HepG2 (cell line): ENCODE measurements around the gene DCAF7. TPM values are rescaled to one million over a fixed set of nuclear protein-coding genes. Genes with fewer than 3 reads are reported as not detected.
A peak's percentile ranks its signal among the peaks of the same experiment; 100 is the strongest.

Experiments
- GABPB1 ChIP-seq: IDR thresholded peaks from 2 replicates; pipeline ENCODE4 v1.6.1; 2016; ENCODE audit warnings: mild to moderate bottlenecking, missing genetic modification reagents, moderate library complexity, missing compliant biosample characterization
- SAFB2 ChIP-seq: sonication (generic); formaldehyde crosslinking; IDR thresholded peaks from 2 replicates; pipeline ENCODE4 v1.5.1; 2020; ENCODE audit warnings: missing genetic modification reagents, low read depth, mild to moderate bottlenecking, borderline replicate concordance
- SAP130 ChIP-seq: IDR thresholded peaks from 2 replicates; pipeline ENCODE4 v1.6.1; 2016; ENCODE audit warnings: low read depth
- TFDP1 ChIP-seq: IDR thresholded peaks from 2 replicates; pipeline ENCODE4 v1.6.1; 2016; ENCODE audit warnings: missing compliant biosample characterization, missing genetic modification reagents, borderline replicate concordance
- TRAFD1 ChIP-seq: sonication (generic); formaldehyde crosslinking; IDR thresholded peaks from 2 replicates; pipeline ENCODE4 v1.5.1; 2020; ENCODE audit warnings: missing genetic modification reagents, mild to moderate bottlenecking, borderline replicate concordance
- YEATS4 ChIP-seq: sonication (generic); formaldehyde crosslinking; IDR thresholded peaks from 2 replicates; pipeline ENCODE4 v1.4.0; 2020; ENCODE audit warnings: missing genetic modification reagents, borderline replicate concordance
- ZIK1 ChIP-seq: sonication (generic); formaldehyde crosslinking; IDR thresholded peaks from 2 replicates; pipeline ENCODE4 v1.5.0; 2020; ENCODE audit warnings: mild to moderate bottlenecking, low read depth, missing genetic modification reagents, borderline replicate concordance
- ZNF3 ChIP-seq: IDR thresholded peaks from 2 replicates; pipeline ENCODE4 v1.7.0; 2017; ENCODE audit warnings: inconsistent platforms
- ZNF329 ChIP-seq: sonication (generic); formaldehyde crosslinking; IDR thresholded peaks from 2 replicates; pipeline ENCODE4 v1.9.0; 2021; ENCODE audit warnings: low read depth, mild to moderate bottlenecking, missing genetic modification reagents
- ZNF451 ChIP-seq: sonication (generic); formaldehyde crosslinking; IDR thresholded peaks from 2 replicates; pipeline ENCODE4 v1.5.0; 2020; ENCODE audit warnings: mild to moderate bottlenecking, missing genetic modification reagents
- ZNF614 ChIP-seq: IDR thresholded peaks from 2 replicates; pipeline ENCODE4 v1.6.1; 2018; ENCODE audit warnings: missing biosample characterization, missing genetic modification reagents, inconsistent platforms, borderline replicate concordance
- ZNF646 ChIP-seq: sonication (generic); formaldehyde crosslinking; IDR thresholded peaks from 2 replicates; pipeline ENCODE4 v1.9.0; 2021; ENCODE audit warnings: mild to moderate bottlenecking, missing genetic modification reagents
- ZNF83 ChIP-seq: sonication (generic); formaldehyde crosslinking; IDR thresholded peaks from 2 replicates; pipeline ENCODE4 v1.4.0; 2020; ENCODE audit warnings: missing genetic modification reagents, mild to moderate bottlenecking, borderline replicate concordance
- polyA plus RNA-seq, 8 experiments: library from polyadenylated mRNA; depleted of rRNA in 3 of 8; stranded (reverse) in 7 of 8; unstranded in 1 of 8; fragments of >200 nt; fragmentation: Illumina TruSeq in 4 of 8; extraction: Trizol in 4 of 8; gene quantifications; 2 replicates each; pipeline versions ENCODE4 v1.2.1 to v1.2.3, GENCODE V29; 2011 to 2016; ENCODE audit warnings: low read depth in 4 of 8, missing spikeins in 1 of 8, mixed read lengths in 1 of 8; ENCODE audit not compliant: insufficient read depth in 1 of 8
- total RNA-seq, 5 experiments: library from RNA; depleted of rRNA; stranded (reverse); fragments of >200 nt; fragmentation: Illumina TruSeq; extraction: Trizol; gene quantifications; 2 replicates each; pipeline ENCODE4 v1.2.3, GENCODE V29; 2016; ENCODE audit warnings: low read depth in 1 of 5
- TF ChIP-seq, protein P1 (sequence below): conservative IDR thresholded peaks from 2 replicates; pipeline ENCODE4 v1.6.1; 2018; ENCODE audit warnings: missing genetic modification reagents
- TF ChIP-seq, protein P2 (sequence below): sonication (generic); formaldehyde crosslinking; IDR thresholded peaks from 2 replicates; pipeline ENCODE4 v1.5.0; 2020; ENCODE audit warnings: mild to moderate bottlenecking, missing genetic modification reagents, moderate library complexity

DCAF7 gene
- total and polyA plus RNA-seq, 2 of the 13 experiments (the other 11 are each of a cell fraction or from before 2014, with no cell fraction given) = 55.2 to 73.4 TPM

GRCh38 chr17:63622574-63623390 is 72.5 kb downstream of the DCAF7 start (continued):
- peak; percentile 77; the same call in 1 of the 2 replicates for TF ChIP-seq SAFB2 (CRISPR knock-in tag)
- TF ChIP-seq, protein P1, sequence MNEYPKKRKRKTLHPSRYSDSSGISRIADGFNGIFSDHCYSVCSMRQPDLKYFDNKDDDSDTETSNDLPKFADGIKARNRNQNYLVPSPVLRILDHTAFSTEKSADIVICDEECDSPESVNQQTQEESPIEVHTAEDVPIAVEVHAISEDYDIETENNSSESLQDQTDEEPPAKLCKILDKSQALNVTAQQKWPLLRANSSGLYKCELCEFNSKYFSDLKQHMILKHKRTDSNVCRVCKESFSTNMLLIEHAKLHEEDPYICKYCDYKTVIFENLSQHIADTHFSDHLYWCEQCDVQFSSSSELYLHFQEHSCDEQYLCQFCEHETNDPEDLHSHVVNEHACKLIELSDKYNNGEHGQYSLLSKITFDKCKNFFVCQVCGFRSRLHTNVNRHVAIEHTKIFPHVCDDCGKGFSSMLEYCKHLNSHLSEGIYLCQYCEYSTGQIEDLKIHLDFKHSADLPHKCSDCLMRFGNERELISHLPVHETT (CRISPR knock-in tag) = no peak
- TF ChIP-seq ZNF3 (CRISPR knock-in tag) = no peak
- TF ChIP-seq ZNF83 (CRISPR knock-in tag) = peak; percentile 75; the same call in 1 of the 2 replicates
- TF ChIP-seq ZNF451 = peak; percentile 50; the same call in 1 of the 2 replicates
- TF ChIP-seq ZNF614 = peak; percentile 38; the same call in 1 of the 2 replicates
- TF ChIP-seq ZIK1 (CRISPR knock-in tag) = no peak; the same call in 1 of the 2 replicates
- peak; percentile 20; the same call in 1 of the 2 replicates for TF ChIP-seq YEATS4 (CRISPR knock-in tag)
- TF ChIP-seq TRAFD1 = no peak
- TF ChIP-seq, protein P2, sequence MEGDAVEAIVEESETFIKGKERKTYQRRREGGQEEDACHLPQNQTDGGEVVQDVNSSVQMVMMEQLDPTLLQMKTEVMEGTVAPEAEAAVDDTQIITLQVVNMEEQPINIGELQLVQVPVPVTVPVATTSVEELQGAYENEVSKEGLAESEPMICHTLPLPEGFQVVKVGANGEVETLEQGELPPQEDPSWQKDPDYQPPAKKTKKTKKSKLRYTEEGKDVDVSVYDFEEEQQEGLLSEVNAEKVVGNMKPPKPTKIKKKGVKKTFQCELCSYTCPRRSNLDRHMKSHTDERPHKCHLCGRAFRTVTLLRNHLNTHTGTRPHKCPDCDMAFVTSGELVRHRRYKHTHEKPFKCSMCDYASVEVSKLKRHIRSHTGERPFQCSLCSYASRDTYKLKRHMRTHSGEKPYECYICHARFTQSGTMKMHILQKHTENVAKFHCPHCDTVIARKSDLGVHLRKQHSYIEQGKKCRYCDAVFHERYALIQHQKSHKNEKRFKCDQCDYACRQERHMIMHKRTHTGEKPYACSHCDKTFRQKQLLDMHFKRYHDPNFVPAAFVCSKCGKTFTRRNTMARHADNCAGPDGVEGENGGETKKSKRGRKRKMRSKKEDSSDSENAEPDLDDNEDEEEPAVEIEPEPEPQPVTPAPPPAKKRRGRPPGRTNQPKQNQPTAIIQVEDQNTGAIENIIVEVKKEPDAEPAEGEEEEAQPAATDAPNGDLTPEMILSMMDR (CRISPR knock-in tag) = no peak
- 0 out of 2 replicates have a peak, but pooled peaks have one; percentile 23 for TF ChIP-seq TFDP1
- no peak for TF ChIP-seq ZNF646 (CRISPR knock-in tag)
- peak; percentile 38; the same call in 1 of the 2 replicates for TF ChIP-seq GABPB1 (CRISPR knock-in tag)
- TF ChIP-seq ZNF329 (CRISPR knock-in tag) = peak; percentile 22; the same call in 1 of the 2 replicates
- peak; percentile 73 for TF ChIP-seq SAP130 (CRISPR knock-in tag)
